ENCODE data around the gene TCF3.

The TCF3 gene

DNA sequence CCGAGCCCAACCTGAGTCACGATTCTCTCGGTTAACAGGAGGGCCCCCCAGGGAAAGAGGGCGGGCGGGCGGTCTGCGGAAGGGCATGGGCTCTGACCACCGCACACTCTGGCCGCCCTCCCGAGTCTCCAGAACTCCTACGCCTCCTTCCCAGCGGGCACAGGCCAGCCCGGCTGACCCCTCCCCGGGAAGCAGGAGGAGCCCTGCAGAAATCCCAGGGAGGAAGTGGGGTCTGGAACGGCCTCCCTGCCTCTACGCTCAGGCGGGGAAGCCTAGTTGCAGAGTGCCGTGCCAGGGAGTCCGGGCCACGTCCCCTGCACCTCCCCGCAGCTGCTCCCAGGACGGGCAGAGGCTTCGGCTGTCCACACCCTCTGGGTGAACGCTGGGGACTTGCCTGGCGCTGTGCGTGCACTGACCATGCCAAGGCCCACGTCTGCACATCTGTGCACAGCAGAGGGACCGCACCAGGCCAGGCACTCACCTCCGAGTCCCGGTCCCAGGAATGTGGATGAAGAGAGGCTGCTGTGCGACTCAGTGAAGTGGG, 20.8 kb downstream of the TCF3 start:
- DNase-seq (ENCODE audit: low read depth in 2 of 3, low spot score in 1 of 3), result no peak

DNA sequence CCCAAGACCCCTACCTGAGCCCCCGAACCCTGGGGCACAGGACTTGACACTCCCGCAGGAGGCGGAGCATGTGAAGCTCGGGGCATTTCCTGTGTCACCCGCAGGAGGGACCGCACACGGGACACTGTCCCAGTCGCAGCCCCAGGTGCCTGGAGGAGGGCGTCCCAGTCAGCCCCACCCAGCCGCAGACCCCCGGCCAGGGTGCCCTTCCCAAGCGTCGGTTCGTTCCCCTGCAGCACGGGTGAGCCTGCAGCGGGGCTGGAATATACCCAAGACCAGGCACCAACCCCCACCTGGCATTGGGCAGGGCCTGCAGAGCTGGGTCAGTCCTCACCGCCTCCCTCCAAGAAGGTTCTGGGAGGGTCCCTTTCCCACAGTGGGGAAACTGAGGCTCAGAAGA, 21.6 kb downstream of the TCF3 start:
- DNase-seq (ENCODE audit: low read depth in 2 of 3, low spot score in 1 of 3), result no peak

DNA sequence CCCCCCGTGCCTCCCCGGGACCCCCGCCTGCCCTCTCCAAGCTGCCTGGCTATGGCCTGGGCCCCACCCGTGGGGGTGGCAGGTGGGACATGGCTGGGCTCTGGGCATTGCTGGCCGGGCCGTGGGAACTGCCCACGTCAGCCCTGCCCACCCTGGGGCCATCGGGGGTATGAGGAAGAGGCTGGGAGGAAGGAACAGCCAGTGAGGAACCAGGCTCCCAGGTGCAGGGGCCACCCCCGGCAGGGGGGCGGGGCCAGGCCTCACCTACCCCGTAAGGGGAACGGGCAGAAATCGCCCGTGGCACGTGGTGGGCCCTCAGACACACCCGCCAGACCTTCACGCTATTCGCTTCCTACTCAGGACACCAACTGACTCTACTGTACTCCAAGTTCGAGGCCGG, 22.4 kb downstream of the TCF3 start:
- no peak for DNase-seq (ENCODE audit: low read depth in 2 of 3, low spot score in 1 of 3)

DNA sequence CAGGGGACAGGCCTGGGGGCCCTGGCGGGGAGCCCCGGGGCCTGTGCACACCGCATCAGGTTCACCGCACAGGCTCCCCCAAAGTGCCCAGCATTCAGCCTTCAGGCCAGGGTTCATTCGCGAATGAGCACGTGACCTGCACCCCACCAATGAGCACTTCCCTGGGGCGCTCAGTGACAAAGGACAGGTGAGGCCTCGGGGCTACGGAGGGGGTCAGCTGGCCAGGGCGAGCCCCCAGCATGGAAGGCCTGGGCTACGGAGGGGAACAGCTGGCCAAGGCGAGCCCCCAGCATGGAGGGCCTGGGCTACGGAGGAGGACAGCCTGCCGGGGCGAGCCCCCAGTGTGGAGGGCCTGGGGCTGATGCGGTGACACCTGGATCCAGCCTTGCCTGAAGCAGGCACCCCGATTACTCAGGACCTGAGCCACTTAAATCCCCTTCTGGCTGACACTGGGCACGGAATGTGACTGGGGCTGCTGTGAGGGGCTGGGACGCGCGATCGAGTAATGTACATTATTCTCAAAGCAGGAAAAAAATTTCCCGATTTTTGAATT, 23.1 kb downstream of the TCF3 start:
- no peak for DNase-seq (ENCODE audit: low read depth in 2 of 3, low spot score in 1 of 3)

DNA sequence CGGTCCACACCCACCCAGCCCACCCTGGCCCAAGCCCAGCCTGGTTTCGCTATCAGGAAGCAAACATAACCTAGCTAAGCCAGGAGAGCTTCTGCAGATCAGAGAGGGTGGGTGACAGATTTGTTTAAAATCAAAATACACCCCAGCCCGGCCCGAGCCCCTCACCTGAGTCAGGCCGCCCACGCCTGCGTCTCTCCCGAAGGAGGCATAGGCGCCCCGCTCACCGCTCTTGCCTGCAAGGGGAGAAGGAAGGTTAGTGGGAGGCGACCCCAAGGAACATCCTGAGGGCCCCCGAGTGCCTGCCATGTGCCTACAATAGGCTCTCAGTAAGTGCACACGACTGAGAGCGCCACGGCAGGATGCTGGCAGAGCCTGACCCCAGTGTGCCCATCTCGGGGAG, 25.2 kb downstream of the TCF3 start:
- DNase-seq (ENCODE audit: low read depth in 2 of 3, low spot score in 1 of 3), result no peak

DNA sequence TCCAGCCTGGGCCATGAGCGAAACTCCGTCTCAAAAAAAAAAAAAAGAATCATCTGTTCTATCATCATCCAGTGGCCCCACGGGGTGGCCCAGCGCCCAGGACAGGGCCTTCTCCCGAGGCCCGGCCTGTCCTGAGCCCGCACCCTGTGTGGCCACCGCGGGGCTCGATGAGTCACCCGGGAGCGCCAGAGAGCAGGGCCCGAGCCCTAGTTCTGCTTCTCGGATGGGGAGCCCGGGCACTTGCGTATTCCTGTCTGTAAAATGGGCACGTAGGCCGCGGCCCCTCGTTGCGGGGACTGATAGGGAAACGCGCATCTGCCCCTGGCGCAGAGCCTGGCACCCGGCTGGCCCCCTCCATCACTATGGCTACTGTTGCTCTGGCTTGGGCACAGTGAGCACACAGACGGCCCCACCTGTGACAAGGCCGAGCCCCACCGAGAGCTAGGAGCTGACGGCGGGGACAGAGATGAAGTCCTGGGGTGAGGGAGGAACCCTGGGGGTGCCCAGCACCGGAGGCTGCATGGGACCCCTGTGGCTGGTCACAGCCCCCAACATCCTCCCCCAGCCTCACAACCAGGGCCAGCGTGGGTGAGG, 25.9 kb downstream of the TCF3 start:
- no peak for DNase-seq (ENCODE audit: low read depth in 2 of 3, low spot score in 1 of 3)

DNA sequence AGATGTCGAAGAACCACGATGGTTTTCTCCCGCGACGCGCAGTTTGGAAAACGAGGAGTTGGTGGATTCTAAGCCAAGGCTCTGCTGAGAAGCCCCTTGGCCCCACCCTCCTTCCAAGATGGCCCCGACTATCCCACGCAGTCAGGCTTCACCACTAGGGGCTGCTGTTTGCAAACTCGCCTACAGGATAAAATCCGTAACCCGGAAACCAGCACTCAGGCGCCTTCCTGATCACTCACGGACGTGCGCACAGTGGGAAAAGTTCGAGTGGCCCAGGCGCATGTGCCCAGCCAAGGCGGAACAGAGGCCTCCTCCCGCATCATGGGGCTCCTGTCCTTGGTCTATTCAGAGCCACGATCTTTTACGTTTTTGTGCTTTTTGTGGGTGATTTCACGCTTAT, 28.0 kb downstream of the TCF3 start:
- peak in 2 of 3 donors; percentile 41 to 49 for DNase-seq (ENCODE audit: low read depth in 2 of 3, low spot score in 1 of 3)

DNA sequence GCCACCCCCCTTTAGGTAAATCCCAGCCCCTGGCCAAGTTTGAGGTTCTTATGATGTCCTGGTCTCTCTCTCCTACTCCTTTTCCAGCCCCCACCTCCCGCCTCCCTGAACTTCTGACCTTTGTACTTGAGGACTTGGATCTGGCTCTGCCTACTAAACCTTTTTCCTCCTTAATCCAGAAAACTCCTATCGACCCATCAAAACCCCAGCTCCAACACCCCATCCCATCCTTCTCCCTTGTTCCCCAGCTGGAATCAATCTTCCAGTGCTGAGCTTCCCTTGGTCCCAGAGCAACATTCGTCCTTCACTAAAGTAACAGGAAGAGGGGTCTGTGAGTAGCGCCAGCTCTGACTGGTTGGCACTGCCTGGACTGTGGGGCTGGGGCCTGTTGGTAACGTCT, 29.9 kb downstream of the TCF3 start:
- no peak for DNase-seq (ENCODE audit: low read depth in 2 of 3, low spot score in 1 of 3)

DNA sequence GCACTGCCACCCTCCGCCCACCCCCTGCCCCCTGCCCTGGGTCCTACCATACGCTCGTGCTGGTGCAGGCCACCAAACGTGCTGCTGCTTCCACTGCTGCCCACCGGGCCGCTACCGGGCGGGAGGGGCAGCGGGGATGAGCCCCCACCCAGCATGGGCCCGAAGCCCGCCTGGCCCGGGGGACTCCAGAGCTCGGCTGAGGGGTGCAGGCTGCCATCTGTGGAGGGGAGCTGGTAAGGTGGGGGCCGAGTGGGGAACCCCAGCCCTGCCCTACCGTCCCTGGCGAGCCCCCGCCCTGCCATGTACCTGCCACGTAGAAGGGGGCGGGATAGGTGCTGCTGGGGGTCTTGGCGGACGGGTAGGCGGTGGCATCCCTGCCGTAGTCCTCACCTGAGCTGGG, 30.4 kb downstream of the TCF3 start:
- no peak for DNase-seq (ENCODE audit: low read depth in 2 of 3, low spot score in 1 of 3)

DNA sequence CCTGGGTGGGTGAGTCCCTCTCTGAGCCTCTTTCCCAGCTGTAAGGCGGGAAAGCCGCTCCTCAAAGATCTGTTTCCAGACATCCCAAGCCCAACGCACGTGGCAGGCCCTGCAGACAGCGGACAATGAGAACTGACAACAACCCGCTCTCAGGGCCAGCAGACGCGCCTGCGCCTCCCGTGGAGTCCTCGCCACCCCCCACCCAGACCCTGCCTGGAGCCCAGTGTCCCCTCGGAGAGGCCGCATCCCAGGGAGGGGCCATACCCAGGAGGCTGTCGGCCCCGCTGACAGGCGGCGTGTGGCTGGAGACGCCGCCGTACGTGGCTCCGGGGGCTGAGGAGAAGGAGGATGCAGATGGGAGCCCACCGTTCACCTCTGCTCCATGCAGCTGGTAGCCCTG, 30.8 kb downstream of the TCF3 start:
- no peak for DNase-seq (ENCODE audit: low read depth in 2 of 3, low spot score in 1 of 3)

DNA sequence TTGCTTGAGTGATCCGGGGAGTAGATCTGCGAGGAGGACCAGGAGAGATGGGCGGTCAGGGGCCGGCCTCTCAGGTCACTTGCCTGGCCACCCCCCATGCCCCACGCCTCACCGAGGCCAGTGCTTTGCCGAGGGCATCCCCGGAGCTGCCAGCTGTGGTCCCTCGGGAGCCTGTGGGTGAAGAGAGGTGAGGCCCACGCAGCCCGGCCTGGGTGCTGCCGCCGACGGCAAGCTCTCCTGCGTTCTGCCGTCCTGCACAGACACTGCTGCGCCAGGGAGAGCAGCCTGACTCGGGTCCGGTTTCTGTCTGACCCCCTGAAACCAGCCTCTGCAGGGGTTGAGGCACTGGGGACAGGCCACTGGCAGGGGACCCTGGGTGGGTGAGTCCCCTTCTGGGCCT, 31.4 kb downstream of the TCF3 start:
- no peak for DNase-seq (ENCODE audit: low read depth in 2 of 3, low spot score in 1 of 3)

DNA sequence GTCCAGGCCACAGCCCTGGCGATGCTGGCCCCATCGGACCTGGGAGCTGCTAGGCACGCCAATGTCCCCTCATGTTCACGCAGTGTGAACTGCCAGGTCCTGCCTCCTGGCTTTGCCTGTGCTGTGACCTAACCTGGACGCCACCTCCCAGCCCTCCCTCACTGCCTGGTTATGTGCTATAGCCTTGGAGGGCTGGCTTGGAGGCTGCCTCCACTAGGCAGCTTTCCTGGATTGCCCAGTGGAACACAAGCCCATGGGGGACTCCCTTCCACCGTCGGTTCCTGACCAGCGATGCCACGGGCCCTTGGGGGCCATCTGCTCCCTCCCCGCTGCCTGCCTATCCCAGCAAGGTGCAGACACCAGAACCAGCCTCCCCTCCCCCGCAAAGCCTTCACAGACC, 31.9 kb downstream of the TCF3 start:
- no peak for DNase-seq (ENCODE audit: low read depth in 2 of 3, low spot score in 1 of 3)

DNA sequence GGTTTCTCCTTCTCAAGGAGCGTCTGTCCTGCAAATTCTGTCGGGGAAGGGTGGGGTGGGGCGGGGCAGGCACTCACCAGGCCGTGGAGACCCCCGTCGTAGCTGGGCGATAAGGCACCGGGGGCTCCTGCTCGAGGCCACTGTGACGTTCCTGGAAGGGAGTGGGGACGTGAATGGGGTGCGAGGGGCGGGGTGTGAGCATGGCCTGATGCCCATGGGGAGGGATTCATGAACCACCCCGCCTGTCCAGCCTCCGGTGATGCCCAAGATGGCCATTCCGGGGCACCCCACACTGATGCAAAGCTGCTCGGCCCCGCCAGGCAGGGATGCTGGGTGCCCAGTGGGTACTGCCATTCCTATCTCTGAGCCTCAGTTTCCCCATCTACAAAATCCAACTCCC, 32.7 kb downstream of the TCF3 start:
- no peak for DNase-seq (ENCODE audit: low read depth in 2 of 3, low spot score in 1 of 3)

DNA sequence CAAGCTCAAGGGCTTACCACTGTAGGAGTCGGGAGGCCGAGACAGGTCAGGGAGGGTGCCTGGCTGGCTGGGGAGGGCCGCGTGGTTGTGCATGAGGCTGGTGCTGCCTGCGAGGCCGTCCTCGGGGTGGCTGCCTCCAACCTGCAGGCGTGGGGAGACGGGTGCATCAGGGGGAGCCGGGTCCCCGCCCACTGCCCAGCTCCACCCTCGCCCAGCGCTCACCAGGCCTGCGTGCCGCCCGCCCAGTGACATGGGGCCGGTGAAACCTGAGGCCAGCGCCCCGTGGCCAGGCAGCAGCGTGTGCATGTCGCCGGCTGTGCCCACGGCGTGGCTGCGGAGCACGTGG, 33.3 kb downstream of the TCF3 start:
- DNase-seq (ENCODE audit: low read depth in 2 of 3, low spot score in 1 of 3), result no peak

DNA sequence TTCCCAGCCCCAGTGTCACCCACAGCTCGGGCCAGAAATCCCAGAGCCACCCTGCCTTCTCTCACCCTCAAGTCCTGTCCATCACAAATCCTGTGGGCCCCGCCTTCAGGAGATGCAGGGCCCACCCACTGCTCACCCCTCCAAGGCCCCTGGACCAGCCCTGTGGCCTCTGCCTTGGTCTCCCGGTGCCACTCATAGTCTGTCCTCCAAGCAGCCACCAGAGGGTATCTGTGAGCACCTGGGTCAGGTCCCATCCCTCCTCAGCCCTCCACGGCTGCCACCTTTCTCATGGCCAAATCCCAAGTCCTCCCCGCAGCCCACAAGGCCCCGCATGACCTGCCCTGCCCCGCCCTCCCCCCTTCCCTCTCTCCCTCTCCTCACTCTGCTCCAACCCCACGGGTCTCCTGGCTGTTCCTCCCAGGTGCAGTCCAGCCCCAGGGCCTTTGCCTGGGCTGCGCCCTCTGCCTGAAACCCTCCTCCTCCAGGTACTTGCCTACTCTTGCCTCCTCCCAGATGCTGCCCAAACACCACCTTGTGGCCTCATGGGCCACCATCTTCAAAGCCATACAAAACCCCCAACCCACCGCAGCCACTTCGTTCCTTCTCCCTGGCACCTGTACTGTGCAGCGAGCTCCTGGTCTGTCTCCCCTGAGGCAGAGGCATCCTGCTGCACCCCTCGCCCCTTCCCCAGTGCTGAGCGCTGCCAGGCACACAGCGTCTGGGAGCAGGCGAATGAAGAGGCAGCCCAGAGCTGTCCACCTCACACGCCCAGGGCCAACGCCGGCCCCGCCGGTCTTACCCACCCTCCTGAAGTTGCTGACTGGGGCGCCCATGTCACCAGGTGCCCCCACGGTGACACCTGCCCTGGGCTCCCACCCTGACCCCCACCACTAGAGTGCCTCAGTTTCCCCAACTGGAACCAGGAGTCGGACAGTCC, 34.0 kb downstream of the TCF3 start:
- no peak for DNase-seq (ENCODE audit: low read depth in 2 of 3, low spot score in 1 of 3)

DNA sequence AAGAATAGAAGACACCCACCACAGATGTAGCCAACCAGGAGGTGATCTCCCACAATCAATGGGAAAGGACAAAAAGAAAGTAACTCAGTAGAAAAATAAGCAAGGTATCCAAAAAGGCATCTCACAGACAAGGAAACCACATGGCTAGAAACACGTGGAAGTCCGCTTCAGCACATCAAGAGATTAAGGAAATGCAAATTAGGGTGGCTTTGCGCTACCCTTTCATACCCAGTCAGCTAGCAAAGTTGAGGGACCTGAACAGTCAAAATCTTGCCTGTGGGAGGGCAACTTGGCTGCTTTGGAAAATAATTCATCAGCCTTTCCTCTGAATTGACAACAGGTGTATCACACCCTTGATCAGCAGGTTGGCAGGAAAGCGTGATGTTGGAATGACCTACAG, 35.5 kb downstream of the TCF3 start:
- DNase-seq (ENCODE audit: low read depth in 2 of 3, low spot score in 1 of 3), result no peak

DNA sequence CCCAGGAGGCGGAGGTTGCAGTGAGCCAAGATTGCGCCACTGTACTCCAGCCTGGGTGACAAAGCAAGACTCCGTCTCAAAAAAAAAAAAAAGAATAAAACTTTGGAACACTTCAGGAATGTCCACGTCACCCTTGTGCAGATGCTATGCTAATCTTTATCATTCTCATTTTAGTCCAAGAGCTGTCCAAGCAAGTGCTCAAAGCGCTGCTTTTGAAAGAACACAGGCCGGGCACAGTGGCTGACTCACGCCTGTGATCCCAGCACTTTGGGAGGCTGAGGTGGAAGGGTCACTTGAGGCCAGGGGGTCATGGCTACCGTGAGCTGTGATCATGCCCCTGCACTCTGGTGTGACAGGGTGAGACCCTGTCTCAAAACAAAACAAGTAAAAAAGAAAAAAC, 36.0 kb downstream of the TCF3 start:
- DNase-seq (ENCODE audit: low read depth in 2 of 3, low spot score in 1 of 3), result no peak

DNA sequence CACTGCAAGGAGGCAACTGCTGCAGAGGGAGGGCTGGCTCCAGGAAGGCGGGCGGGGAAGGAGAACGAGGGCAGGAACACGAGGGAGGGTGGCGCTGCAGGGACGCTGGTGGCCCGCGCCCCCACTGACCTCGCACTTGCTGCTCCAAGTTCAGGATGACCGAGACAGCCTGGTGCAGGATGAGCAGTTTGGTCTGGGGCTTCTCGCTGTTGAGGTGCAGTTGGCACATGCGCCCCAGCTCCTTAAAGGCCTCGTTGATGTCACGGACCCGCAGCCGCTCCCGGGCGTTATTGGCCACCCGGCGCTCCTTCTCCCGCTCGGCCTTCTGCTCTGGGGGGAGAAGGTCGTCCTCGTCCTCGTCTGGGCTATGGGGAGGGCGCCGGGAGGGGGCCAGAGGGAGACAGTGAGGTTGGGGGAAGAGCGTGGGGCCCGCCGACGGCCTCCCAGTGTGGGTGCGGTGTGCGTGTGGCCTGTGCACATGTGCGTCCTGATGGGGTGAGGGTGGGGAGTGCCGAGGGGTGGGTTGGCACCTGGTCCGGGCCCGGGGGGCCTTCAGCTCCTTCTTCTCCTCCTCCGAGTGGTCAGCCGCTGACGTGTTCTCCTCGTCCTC, 37.2 kb downstream of the TCF3 start:
- DNase-seq (ENCODE audit: low read depth in 2 of 3, low spot score in 1 of 3), result no peak

DNA sequence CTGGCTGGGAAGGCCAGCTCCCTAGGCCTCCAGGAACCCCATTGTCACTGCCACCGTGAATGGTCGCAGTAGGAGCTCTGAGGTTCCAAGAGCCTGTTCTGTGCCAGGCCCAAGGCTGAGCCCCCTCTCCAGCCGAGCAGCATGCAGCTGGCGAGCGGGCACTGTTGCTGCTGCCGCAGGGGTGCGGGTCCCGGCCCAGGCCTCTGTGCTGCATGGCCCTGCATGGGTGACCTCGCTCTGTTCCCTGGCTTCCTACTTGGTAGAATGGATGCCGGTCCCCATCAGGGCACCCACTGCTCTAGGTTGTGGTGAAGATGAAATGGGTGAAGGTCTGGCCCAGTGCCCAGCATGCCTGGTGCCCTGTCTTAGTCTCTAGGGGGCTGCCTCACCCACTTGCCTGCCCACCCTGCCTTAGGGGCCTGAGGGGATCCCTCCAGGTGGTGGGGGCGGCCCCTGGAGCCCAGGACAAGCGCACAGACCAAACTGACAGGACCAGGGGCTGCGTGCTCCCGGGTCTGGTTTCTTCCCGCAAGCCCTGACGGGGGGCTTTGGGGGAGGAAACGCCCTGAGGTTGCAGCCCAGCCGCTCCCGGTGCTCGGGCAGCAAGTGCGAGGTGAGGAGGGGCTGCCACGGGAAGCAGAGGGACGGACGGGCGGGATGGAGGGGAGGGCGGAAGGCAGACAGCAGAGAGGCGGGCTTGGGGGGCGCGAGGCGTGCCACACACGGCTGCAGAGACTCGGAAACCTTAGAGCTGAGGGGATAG, 38.4 kb downstream of the TCF3 start:
- no peak for DNase-seq (ENCODE audit: low read depth in 2 of 3, low spot score in 1 of 3)

DNA sequence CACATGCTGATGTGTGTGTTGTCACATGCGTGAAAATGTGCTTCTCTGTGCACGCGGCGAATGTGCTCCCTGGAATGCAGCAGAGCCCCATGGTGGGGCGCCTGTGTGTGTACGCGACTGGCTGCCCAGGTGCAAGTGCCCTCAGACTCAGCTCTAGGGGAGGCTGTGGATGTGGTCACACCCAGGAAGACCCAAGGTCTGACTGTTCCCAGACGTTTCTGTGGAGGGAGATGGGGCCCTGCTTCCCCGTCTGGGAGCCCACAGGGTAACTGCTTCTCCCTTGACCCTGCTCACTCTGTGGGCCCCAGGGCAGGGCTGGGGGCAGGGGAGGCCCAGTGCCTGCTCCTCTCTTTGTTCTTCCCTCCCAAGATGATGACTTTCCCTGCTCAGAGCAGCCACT, 39.3 kb downstream of the TCF3 start:
- no peak for DNase-seq (ENCODE audit: low read depth in 2 of 3, low spot score in 1 of 3)
